DND-41 (cell line): ENCODE measurements around the gene CFAP221.

ENCODE experiments used
- ATAC-seq: fragments of 200-7000 bp; cut with Tn5 transposase; 3 replicates; pipeline ENCODE4 v1.9.1; 2021; ENCODE audit warnings: low read depth; ENCODE audit not compliant: insufficient read depth
- DNase-seq: peaks from one replicate; pipeline ENCODE4 v3.0.0-alpha.2; 2020
- H2AFZ ChIP-seq: 2 replicates; pipeline ENCODE4 v1.6.0; 2012; ENCODE audit warnings: low read depth, low read length
- H3K27ac ChIP-seq: 2 replicates; pipeline ENCODE4 v1.5.1; 2012; ENCODE audit warnings: low read length, inconsistent platforms
- H3K27me3 ChIP-seq: fragments of 200-600 bp; sonication (generic); 2 replicates; pipeline ENCODE4 v1.6.0; 2012; ENCODE audit warnings: low read length, mild to moderate bottlenecking, inconsistent platforms; ENCODE audit not compliant: insufficient read depth, poor library complexity
- H3K36me3 ChIP-seq: 2 replicates; pipeline ENCODE4 v1.5.1; 2012; ENCODE audit warnings: low read length, inconsistent platforms; ENCODE audit not compliant: insufficient read depth
- H3K4me1 ChIP-seq: 2 replicates; pipeline ENCODE4 v1.5.1; 2012; ENCODE audit warnings: mild to moderate bottlenecking, low read length; ENCODE audit not compliant: insufficient read depth
- H3K4me2 ChIP-seq: 2 replicates; pipeline ENCODE4 v1.6.0; 2012; ENCODE audit warnings: mild to moderate bottlenecking, moderate library complexity, low read length, inconsistent platforms; ENCODE audit not compliant: insufficient read depth
- H3K4me3 ChIP-seq, 2 experiments: fragments of 200-600 bp in 1 of 2; shearing (Covaris generic) in 1 of 2; 2 replicates each; pipeline ENCODE4 v1.5.1; 2012 to 2016; ENCODE audit warnings: inconsistent platforms in 2 of 2, low read length in 2 of 2, mild to moderate bottlenecking in 2 of 2, low read depth in 1 of 2, moderate library complexity in 1 of 2
- H3K79me2 ChIP-seq: 2 replicates; pipeline ENCODE4 v1.6.0; 2012; ENCODE audit warnings: low read length, inconsistent platforms; ENCODE audit not compliant: insufficient read depth
- H3K9ac ChIP-seq: 2 replicates; pipeline ENCODE4 v1.6.0; 2012; ENCODE audit warnings: low read depth, mild to moderate bottlenecking, inconsistent platforms, low read length, moderate library complexity
- H3K9me3 ChIP-seq: 2 replicates; pipeline ENCODE4 v1.5.1; 2012; ENCODE audit warnings: low read length, moderate library complexity, mild to moderate bottlenecking, inconsistent platforms; ENCODE audit not compliant: insufficient read depth, severe bottlenecking
- H4K20me1 ChIP-seq: 2 replicates; pipeline ENCODE4 v1.6.0; 2012; ENCODE audit warnings: low read length; ENCODE audit not compliant: insufficient read depth
- EZH2 ChIP-seq: IDR thresholded peaks from 3 replicates; pipeline ENCODE4 v1.6.1; 2012; ENCODE audit warnings: borderline replicate concordance, low read depth, mild to moderate bottlenecking, moderate library complexity, low read length, inconsistent platforms; ENCODE audit not compliant: severe bottlenecking
- TF ChIP-seq, protein P1 (sequence below): IDR thresholded peaks from 2 replicates; pipeline ENCODE4 v1.5.1; 2012; ENCODE audit warnings: borderline replicate concordance, low read length, moderate library complexity, mild to moderate bottlenecking; ENCODE audit not compliant: poor library complexity, severe bottlenecking; ENCODE audit errors: extremely low read depth

Gene CFAP221

DNA sequence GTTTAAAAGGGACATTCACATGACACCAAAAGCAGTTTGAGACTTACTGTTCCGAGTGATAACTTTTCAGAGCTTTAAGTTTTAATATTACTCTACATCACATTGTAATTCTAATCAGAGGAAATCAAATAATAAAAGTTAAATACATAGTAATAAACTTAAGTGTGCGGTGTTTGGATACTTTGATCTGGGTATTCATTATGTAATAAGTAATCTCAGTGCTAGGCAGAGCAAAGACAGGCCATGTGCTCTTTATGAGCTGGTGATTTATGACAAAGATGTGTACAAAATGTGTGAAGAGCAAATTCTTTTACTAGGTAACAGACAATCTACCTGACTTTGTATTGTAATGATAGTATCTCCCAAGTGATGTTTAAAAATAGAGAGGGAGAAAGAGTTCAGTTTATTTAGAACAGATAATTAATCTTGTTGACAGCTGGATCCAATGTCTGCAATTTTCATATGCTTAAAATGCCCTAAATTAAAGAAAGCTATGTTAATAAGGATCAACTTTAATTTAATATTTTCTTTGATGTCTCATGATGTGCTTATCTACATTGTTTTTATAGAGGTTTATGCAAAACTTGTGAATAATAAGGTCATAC is 4.4 kb downstream of the CFAP221 start:
- ATAC-seq, result no peak
- Histone ChIP-seq H3K27ac (no peak overlapping the region), H3K9ac (no peak overlapping the region), H3K4me2 (no peak overlapping the region), H3K79me2 (no peaks in the 10 kb centered on the region), H3K4me1 (no peaks in the 10 kb centered on the region), H3K9me3 (no peaks in the 10 kb centered on the region), H2AFZ (no peak overlapping the region), H4K20me1 (no peaks in the 10 kb centered on the region), H3K36me3 (no peaks in the 10 kb centered on the region), H3K4me3 (no peak overlapping the region), H3K27me3 (peaks cover 7% of the 10 kb centered on the region)
- no peak for DNase-seq
- TF ChIP-seq, protein P1, sequence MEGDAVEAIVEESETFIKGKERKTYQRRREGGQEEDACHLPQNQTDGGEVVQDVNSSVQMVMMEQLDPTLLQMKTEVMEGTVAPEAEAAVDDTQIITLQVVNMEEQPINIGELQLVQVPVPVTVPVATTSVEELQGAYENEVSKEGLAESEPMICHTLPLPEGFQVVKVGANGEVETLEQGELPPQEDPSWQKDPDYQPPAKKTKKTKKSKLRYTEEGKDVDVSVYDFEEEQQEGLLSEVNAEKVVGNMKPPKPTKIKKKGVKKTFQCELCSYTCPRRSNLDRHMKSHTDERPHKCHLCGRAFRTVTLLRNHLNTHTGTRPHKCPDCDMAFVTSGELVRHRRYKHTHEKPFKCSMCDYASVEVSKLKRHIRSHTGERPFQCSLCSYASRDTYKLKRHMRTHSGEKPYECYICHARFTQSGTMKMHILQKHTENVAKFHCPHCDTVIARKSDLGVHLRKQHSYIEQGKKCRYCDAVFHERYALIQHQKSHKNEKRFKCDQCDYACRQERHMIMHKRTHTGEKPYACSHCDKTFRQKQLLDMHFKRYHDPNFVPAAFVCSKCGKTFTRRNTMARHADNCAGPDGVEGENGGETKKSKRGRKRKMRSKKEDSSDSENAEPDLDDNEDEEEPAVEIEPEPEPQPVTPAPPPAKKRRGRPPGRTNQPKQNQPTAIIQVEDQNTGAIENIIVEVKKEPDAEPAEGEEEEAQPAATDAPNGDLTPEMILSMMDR, result no peak
- TF ChIP-seq EZH2, result no peak

DNA sequence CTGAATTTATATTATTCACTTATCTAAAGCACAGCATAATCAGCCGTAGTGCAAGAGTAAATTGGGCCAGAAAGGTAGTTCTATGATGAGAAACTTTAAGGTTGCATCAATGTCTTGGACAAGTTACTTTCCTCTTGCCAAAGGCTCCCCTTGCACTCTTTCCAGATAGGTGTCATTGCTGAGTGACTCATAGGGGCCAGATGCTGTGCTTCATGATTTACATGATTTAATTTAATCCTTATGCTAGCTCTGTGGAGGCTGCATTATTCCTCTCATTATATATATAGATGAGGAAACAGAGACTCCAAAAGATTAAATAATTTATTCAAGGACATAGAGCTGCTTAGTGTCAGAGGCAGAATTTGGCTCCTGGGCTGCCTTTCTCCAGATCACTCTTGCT is 5.0 kb downstream of the CFAP221 start:
- H2AFZ ChIP-seq, result no peak overlapping the region
- DNase-seq (no peak), ATAC-seq (no peak)

DNA sequence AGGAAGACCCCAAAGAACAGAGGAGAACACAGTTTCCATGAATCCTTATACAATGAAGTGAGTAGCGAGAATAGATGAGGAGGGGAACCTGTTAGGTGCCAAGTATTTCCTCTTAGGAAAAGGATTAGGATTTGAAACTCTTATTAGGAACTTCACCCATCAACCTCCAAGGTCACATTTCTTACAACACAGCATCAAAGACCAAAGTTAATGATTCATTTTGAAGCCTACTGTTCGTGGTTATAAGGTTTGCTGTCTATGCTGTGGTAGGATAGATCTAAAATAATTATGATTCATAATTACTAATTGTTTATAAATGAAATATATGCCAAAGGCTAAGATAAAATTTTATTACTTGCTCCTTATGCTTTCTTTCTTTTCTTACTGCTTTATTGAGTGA is 6.1 kb downstream of the CFAP221 start:
- peaks cover 20% of the 10 kb centered on the region for H3K27me3 ChIP-seq
- no peaks in the 10 kb centered on the region for H3K4me1 ChIP-seq
- H3K4me2 ChIP-seq, result no peak overlapping the region
- no peak for ATAC-seq
- H3K9me3 ChIP-seq, result no peaks in the 10 kb centered on the region
- H3K79me2 ChIP-seq, result no peaks in the 10 kb centered on the region
- no peak for TF ChIP-seq EZH2
- TF ChIP-seq, protein P1, result no peak
- H3K4me3 ChIP-seq, result no peak overlapping the region
- no peaks in the 10 kb centered on the region for H3K36me3 ChIP-seq
- no peak overlapping the region for H3K27ac ChIP-seq
- no peaks in the 10 kb centered on the region for H4K20me1 ChIP-seq
- no peak overlapping the region for H2AFZ ChIP-seq
- H3K9ac ChIP-seq, result no peak overlapping the region
- no peak for DNase-seq

More for the DNA sequence above, 5.0 kb downstream of the CFAP221 start:
- Histone ChIP-seq H3K4me1 (no peaks in the 10 kb centered on the region), H3K4me2 (no peak overlapping the region), H3K27ac (no peak overlapping the region), H4K20me1 (no peaks in the 10 kb centered on the region), H3K9ac (no peak overlapping the region), H3K36me3 (no peaks in the 10 kb centered on the region), H3K4me3 (no peak overlapping the region), H3K79me2 (no peaks in the 10 kb centered on the region), H3K27me3 (peaks cover 12% of the 10 kb centered on the region), H3K9me3 (no peaks in the 10 kb centered on the region)
- no peak for TF ChIP-seq EZH2
- TF ChIP-seq, protein P1, result no peak
